ENCODE data around the gene NPAS3.

The NPAS3 gene

DNA sequence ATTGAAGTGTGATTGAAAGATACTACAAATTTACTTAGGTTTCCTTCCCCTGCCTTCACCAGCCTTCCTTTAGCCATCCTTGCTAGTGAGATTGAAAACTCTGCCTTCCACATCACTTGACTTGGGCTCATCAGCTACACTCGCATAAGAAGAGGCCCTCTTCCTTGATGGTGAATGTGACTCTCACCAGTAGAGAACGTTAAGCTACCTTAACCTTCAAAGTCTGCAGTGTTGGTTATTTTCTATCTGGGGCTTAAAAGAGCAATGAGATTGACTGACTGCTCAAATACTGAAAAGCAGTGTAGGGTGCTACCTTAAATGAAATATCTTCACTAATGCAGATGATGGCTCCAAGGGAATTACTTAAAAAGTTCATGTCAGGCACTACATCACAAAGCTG, 740.3 kb downstream of the NPAS3 start:
- Histone ChIP-seq H3K27ac (ENCODE audit: insufficient read depth, low read depth, low read length, poor library complexity, severe bottlenecking) (no peak overlapping the region), H3K4me1 (ENCODE audit: control insufficient read depth, insufficient read depth, low read length) (peaks cover 9% of the 10 kb centered on the region), H3K36me3 (ENCODE audit: control insufficient read depth, insufficient read depth, low read length) (no peaks in the 10 kb centered on the region), H3K9me3 (ENCODE audit: control insufficient read depth, low read length) (no peaks in the 10 kb centered on the region), H3K4me3 (ENCODE audit: insufficient read depth, low read depth, low read length) (no peak overlapping the region), H3K27me3 (ENCODE audit: control insufficient read depth, insufficient read depth, low read length, poor library complexity, severe bottlenecking) (no peaks in the 10 kb centered on the region)
- 85 to 87% methylated on average over 2 of the region's 2 CpGs for WGBS, 2 experiments

- H3K9me3 ChIP-seq (ENCODE audit: control insufficient read depth, low read length): no peaks in the 10 kb centered on the region
- 85 to 92% methylated on average over 3 of the region's 3 CpGs for WGBS, 2 experiments
- peaks cover 9% of the 10 kb centered on the region for H3K4me1 ChIP-seq (ENCODE audit: control insufficient read depth, insufficient read depth, low read length)
- H3K27ac ChIP-seq (ENCODE audit: insufficient read depth, low read depth, low read length, poor library complexity, severe bottlenecking): no peak overlapping the region
- no peak overlapping the region for H3K4me3 ChIP-seq (ENCODE audit: insufficient read depth, low read depth, low read length)
- no peaks in the 10 kb centered on the region for H3K27me3 ChIP-seq (ENCODE audit: control insufficient read depth, insufficient read depth, low read length, poor library complexity, severe bottlenecking)
- no peaks in the 10 kb centered on the region for H3K36me3 ChIP-seq (ENCODE audit: control insufficient read depth, insufficient read depth, low read length)
These were observed 741.0 kb downstream of the NPAS3 start for GRCh38 chr14:33679461-33680225.

GRCh38 chr14:33680873-33681272, 742.2 kb downstream of the NPAS3 start:
- no peak overlapping the region for H3K27ac ChIP-seq (ENCODE audit: insufficient read depth, low read depth, low read length, poor library complexity, severe bottlenecking)
- H3K36me3 ChIP-seq (ENCODE audit: control insufficient read depth, insufficient read depth, low read length): no peaks in the 10 kb centered on the region
- peaks cover 8% of the 10 kb centered on the region for H3K4me1 ChIP-seq (ENCODE audit: control insufficient read depth, insufficient read depth, low read length)
- 96 to 97% methylated on average over 5 to 6 of the region's 6 CpGs for WGBS, 2 experiments
- H3K4me3 ChIP-seq (ENCODE audit: insufficient read depth, low read depth, low read length): no peak overlapping the region
- H3K9me3 ChIP-seq (ENCODE audit: control insufficient read depth, low read length): no peaks in the 10 kb centered on the region
- no peaks in the 10 kb centered on the region for H3K27me3 ChIP-seq (ENCODE audit: control insufficient read depth, insufficient read depth, low read length, poor library complexity, severe bottlenecking)

DNA sequence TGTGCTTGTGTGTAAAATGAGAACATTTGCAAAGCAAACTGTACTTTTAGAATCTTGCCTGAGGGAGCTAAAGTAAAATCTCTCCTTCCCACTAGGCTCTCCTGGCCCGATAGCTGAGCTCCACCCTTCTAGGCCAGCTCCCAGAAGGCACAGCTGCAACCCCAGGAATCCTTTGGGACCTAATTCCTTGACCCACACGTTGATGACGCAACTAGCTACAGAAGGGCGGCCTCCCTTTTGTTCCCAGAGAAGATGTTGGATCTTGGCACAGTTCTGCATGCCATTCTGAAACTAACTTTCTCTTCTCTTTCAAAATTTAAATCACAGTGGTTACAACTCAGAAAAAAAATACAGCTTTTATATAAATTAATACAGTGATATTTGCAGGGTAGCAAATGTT, 744.1 kb downstream of the NPAS3 start:
- no peaks in the 10 kb centered on the region for H3K36me3 ChIP-seq (ENCODE audit: control insufficient read depth, insufficient read depth, low read length)
- peaks cover 6% of the 10 kb centered on the region for H3K4me1 ChIP-seq (ENCODE audit: control insufficient read depth, insufficient read depth, low read length)
- no peak overlapping the region for H3K27ac ChIP-seq (ENCODE audit: insufficient read depth, low read depth, low read length, poor library complexity, severe bottlenecking)
- no peaks in the 10 kb centered on the region for H3K9me3 ChIP-seq (ENCODE audit: control insufficient read depth, low read length)
- H3K4me3 ChIP-seq (ENCODE audit: insufficient read depth, low read depth, low read length): no peak overlapping the region
- H3K27me3 ChIP-seq (ENCODE audit: control insufficient read depth, insufficient read depth, low read length, poor library complexity, severe bottlenecking): no peaks in the 10 kb centered on the region
- 91% methylated on average over 4 of the region's 4 CpGs for WGBS, 2 experiments

DNA sequence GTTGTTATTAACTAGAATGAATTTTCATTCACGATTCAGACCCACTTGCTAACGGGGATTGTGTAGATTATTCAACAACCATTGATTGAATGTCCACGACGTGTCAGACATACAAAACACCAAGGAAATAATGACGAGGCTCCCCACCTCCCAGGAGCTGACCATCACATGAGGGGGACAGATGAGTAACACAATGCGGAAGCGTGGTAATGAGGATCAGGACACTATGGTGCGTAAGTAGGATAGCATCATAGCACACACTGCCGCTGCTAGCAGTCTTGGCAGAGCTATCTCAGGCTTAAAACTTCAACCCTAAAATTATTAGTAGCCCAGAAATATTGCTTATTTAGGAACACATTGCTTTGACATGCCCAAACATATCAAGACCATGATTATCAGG, 746.3 kb downstream of the NPAS3 start:
- WGBS, 2 experiments: 97% methylated on average over 9 of the region's 9 CpGs
- Histone ChIP-seq H3K36me3 (ENCODE audit: control insufficient read depth, insufficient read depth, low read length) (no peaks in the 10 kb centered on the region), H3K4me1 (ENCODE audit: control insufficient read depth, insufficient read depth, low read length) (peaks cover under 1% of the 10 kb centered on the region), H3K9me3 (ENCODE audit: control insufficient read depth, low read length) (no peaks in the 10 kb centered on the region), H3K4me3 (ENCODE audit: insufficient read depth, low read depth, low read length) (no peak overlapping the region), H3K27me3 (ENCODE audit: control insufficient read depth, insufficient read depth, low read length, poor library complexity, severe bottlenecking) (no peaks in the 10 kb centered on the region), H3K27ac (ENCODE audit: insufficient read depth, low read depth, low read length, poor library complexity, severe bottlenecking) (no peak overlapping the region)

DNA sequence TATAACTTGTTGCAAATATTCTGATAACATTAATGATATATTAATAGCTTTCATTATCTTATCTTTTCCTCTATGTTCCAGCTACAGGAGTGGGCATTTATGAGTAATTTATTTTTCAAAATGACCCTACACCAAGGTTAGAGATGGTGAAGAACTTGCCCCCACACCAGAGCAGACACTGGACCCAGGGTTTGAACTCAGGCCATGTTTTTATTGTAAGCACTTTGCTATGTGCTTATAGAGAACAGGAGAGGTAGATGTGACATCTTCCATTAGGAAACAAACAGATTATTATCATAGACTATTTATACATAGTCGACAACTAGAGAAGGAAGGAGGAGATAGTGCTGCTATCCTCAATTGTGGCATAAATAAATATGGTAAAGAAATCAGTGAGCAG, 747.0 kb downstream of the NPAS3 start:
- Histone ChIP-seq H3K27me3 (ENCODE audit: control insufficient read depth, insufficient read depth, low read length, poor library complexity, severe bottlenecking) (no peaks in the 10 kb centered on the region), H3K4me3 (ENCODE audit: insufficient read depth, low read depth, low read length) (no peak overlapping the region), H3K27ac (ENCODE audit: insufficient read depth, low read depth, low read length, poor library complexity, severe bottlenecking) (no peak overlapping the region), H3K9me3 (ENCODE audit: control insufficient read depth, low read length) (no peaks in the 10 kb centered on the region), H3K4me1 (ENCODE audit: control insufficient read depth, insufficient read depth, low read length) (no peaks in the 10 kb centered on the region), H3K36me3 (ENCODE audit: control insufficient read depth, insufficient read depth, low read length) (no peaks in the 10 kb centered on the region)
- 100% methylated on average over 1 of the region's 1 CpG; no CpG with 5 or more reads in 1 of the 2 experiments for WGBS, 2 experiments

GRCh38 chr14:33686218-33686617, 747.5 kb downstream of the NPAS3 start:
- 88 to 91% methylated on average over 2 to 3 of the region's 3 CpGs for WGBS, 2 experiments
- H3K27ac ChIP-seq (ENCODE audit: insufficient read depth, low read depth, low read length, poor library complexity, severe bottlenecking): no peak overlapping the region

GRCh38 chr14:33686856-33687255, 748.2 kb downstream of the NPAS3 start:
- H3K27ac ChIP-seq (ENCODE audit: insufficient read depth, low read depth, low read length, poor library complexity, severe bottlenecking): no peak overlapping the region
- H3K9me3 ChIP-seq (ENCODE audit: control insufficient read depth, low read length): no peaks in the 10 kb centered on the region
- H3K36me3 ChIP-seq (ENCODE audit: control insufficient read depth, insufficient read depth, low read length): no peaks in the 10 kb centered on the region
- no peaks in the 10 kb centered on the region for H3K27me3 ChIP-seq (ENCODE audit: control insufficient read depth, insufficient read depth, low read length, poor library complexity, severe bottlenecking)
- no peaks in the 10 kb centered on the region for H3K4me1 ChIP-seq (ENCODE audit: control insufficient read depth, insufficient read depth, low read length)
- 90 to 95% methylated on average over 4 of the region's 4 CpGs for WGBS, 2 experiments
- no peak overlapping the region for H3K4me3 ChIP-seq (ENCODE audit: insufficient read depth, low read depth, low read length)

More at GRCh38 chr14:33686218-33686617, 747.5 kb downstream of the NPAS3 start:
- Histone ChIP-seq H3K27me3 (ENCODE audit: control insufficient read depth, insufficient read depth, low read length, poor library complexity, severe bottlenecking) (no peaks in the 10 kb centered on the region), H3K4me1 (ENCODE audit: control insufficient read depth, insufficient read depth, low read length) (no peaks in the 10 kb centered on the region), H3K36me3 (ENCODE audit: control insufficient read depth, insufficient read depth, low read length) (no peaks in the 10 kb centered on the region), H3K9me3 (ENCODE audit: control insufficient read depth, low read length) (no peaks in the 10 kb centered on the region), H3K4me3 (ENCODE audit: insufficient read depth, low read depth, low read length) (no peak overlapping the region)

GRCh38 chr14:33689680-33690079, 751.0 kb downstream of the NPAS3 start:
- 93 to 96% methylated on average over 4 of the region's 4 CpGs for WGBS, 2 experiments
- no peaks in the 10 kb centered on the region for H3K4me1 ChIP-seq (ENCODE audit: control insufficient read depth, insufficient read depth, low read length)
- H3K9me3 ChIP-seq (ENCODE audit: control insufficient read depth, low read length): no peaks in the 10 kb centered on the region
- no peak overlapping the region for H3K27ac ChIP-seq (ENCODE audit: insufficient read depth, low read depth, low read length, poor library complexity, severe bottlenecking)
- H3K36me3 ChIP-seq (ENCODE audit: control insufficient read depth, insufficient read depth, low read length): no peaks in the 10 kb centered on the region
- H3K27me3 ChIP-seq (ENCODE audit: control insufficient read depth, insufficient read depth, low read length, poor library complexity, severe bottlenecking): no peaks in the 10 kb centered on the region
- H3K4me3 ChIP-seq (ENCODE audit: insufficient read depth, low read depth, low read length): no peak overlapping the region

DNA sequence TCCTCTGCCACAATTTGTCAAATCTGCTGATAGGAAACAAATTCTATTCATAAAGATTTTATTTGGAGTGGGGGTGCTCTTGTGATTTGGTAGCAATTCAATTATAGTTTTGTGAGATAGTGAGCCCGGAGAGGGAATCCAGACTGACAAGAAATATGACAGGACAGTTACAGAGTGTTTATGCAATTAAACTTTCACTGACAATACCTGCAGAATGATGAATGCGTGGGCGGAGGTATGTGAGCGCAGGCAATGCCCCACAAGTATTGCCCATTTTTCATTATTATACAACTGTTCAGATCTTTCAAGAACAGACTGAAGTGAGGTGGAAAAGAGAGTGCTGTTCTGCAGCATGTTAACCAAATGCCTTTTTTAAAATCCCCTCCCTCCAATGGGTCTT, 753.2 kb downstream of the NPAS3 start:
- Histone ChIP-seq H3K27me3 (ENCODE audit: control insufficient read depth, insufficient read depth, low read length, poor library complexity, severe bottlenecking) (no peaks in the 10 kb centered on the region), H3K9me3 (ENCODE audit: control insufficient read depth, low read length) (no peaks in the 10 kb centered on the region), H3K4me3 (ENCODE audit: insufficient read depth, low read depth, low read length) (no peak overlapping the region), H3K27ac (ENCODE audit: insufficient read depth, low read depth, low read length, poor library complexity, severe bottlenecking) (no peak overlapping the region), H3K4me1 (ENCODE audit: control insufficient read depth, insufficient read depth, low read length) (no peaks in the 10 kb centered on the region), H3K36me3 (ENCODE audit: control insufficient read depth, insufficient read depth, low read length) (no peaks in the 10 kb centered on the region)
- WGBS, 2 experiments: 95% methylated on average over 4 of the region's 4 CpGs

Measured in ectodermal cell (in vitro differentiated cells).